GOT3 (cell line): ENCODE results near the gene MEGF11.

Source experiments
- DNase-seq: peaks from one replicate; lab custom pipeline; 2025; ENCODE audit warnings: mixed read lengths; lab: John Stamatoyannopoulos, UW

MEGF11 gene

GRCh38 chr15:66170042-66170441 is 83.5 kb downstream of the MEGF11 start:
- no peak for DNase-seq

- no peak for DNase-seq
Observed at GRCh38 chr15:66169625-66170024, 83.9 kb downstream of the MEGF11 start.

- DNase-seq, result no peak
Observed at GRCh38 chr15:66169023-66169422, 84.5 kb downstream of the MEGF11 start.

- no peak for DNase-seq
Observed at GRCh38 chr15:66167854-66168253, 85.7 kb downstream of the MEGF11 start.

GRCh38 chr15:66165856-66166255 is 87.7 kb downstream of the MEGF11 start:
- no peak for DNase-seq

- no peak for DNase-seq
Observed at GRCh38 chr15:66164788-66165187, 88.8 kb downstream of the MEGF11 start.

- DNase-seq, result no peak
Observed at GRCh38 chr15:66163553-66163952, 90.0 kb downstream of the MEGF11 start.

GRCh38 chr15:66162286-66162685 is 91.3 kb downstream of the MEGF11 start:
- no peak for DNase-seq

GRCh38 chr15:66161575-66162118 is 91.9 kb downstream of the MEGF11 start:
- DNase-seq, result no peak

- DNase-seq, result no peak
Observed at GRCh38 chr15:66161108-66161507, 92.4 kb downstream of the MEGF11 start.

GRCh38 chr15:66157507-66157906 is 96.0 kb downstream of the MEGF11 start:
- no peak for DNase-seq

- no peak for DNase-seq
Observed at GRCh38 chr15:66156310-66156975, 97.1 kb downstream of the MEGF11 start.

GRCh38 chr15:66155065-66155464 is 98.5 kb downstream of the MEGF11 start:
- DNase-seq, result no peak

GRCh38 chr15:66154581-66154980 is 99.0 kb downstream of the MEGF11 start:
- DNase-seq, result no peak

GRCh38 chr15:66153549-66154415 is 99.8 kb downstream of the MEGF11 start:
- no peak for DNase-seq

- DNase-seq, result no peak
Observed at GRCh38 chr15:66152650-66153049, 100.9 kb downstream of the MEGF11 start.

- no peak for DNase-seq
Observed at GRCh38 chr15:66151809-66152208, 101.7 kb downstream of the MEGF11 start.

GRCh38 chr15:66149871-66150270 is 103.7 kb downstream of the MEGF11 start:
- DNase-seq, result no peak

GRCh38 chr15:66148187-66148586 is 105.4 kb downstream of the MEGF11 start:
- no peak for DNase-seq

- DNase-seq, result no peak
Observed at GRCh38 chr15:66147440-66147839, 106.1 kb downstream of the MEGF11 start.

GRCh38 chr15:66145726-66146182 is 107.8 kb downstream of the MEGF11 start:
- DNase-seq, result no peak

GRCh38 chr15:66144978-66145725 is 108.4 kb downstream of the MEGF11 start:
- no peak for DNase-seq
